CD4-positive, alpha-beta T cell (primary cell): Measurements from ENCODE around the gene IL36A. TPM values are rescaled to one million over a fixed set of nuclear protein-coding genes. Genes with fewer than 3 reads are reported as not detected.

Experiments used
- ATAC-seq: fragments of 200-7000 bp; cut with Tn5 transposase; one replicate; pipeline ENCODE4 v1.10.0; 2022; ENCODE audit warnings: mild to moderate bottlenecking; ENCODE audit not compliant: poor library complexity
- CTCF ChIA-PET: fragments of 350-600 bp; sonication (Branson Sonifier 250); formaldehyde crosslinking; loops from one replicate; lab custom pipeline; 2021; ENCODE audit warnings: antibody characterized with exemption, inconsistent platforms; lab: Charles Lee
- POLR2A ChIA-PET: fragments of 350-600 bp; sonication (Branson Sonifier 250); formaldehyde crosslinking; loops from one replicate; lab custom pipeline; 2021; ENCODE audit warnings: antibody characterized with exemption, inconsistent platforms; lab: Charles Lee
- DNase-seq, 14 experiments: peaks; one replicate each; pipeline ENCODE4 v3.0.0-alpha.2; 2013 to 2020; ENCODE audit warnings: mixed read lengths in 2 of 14
- H3K27ac ChIP-seq, 2 donors: one replicate each; pipeline versions ENCODE4 v1.5.1 to v1.7.0; 2013; ENCODE audit warnings: low read length in 2 of 2, low read depth in 1 of 2, mild to moderate bottlenecking in 1 of 2
- H3K27me3 ChIP-seq, 2 experiments: 1 replicate in 1 of 2; 2 replicates in 1 of 2; pipeline versions ENCODE4 v1.6.1 to v1.7.0; 2013; ENCODE audit warnings: low read length in 2 of 2, control low read depth in 1 of 2, mild to moderate bottlenecking in 1 of 2, moderate library complexity in 1 of 2; ENCODE audit not compliant: insufficient read depth in 2 of 2, control insufficient read depth in 1 of 2
- H3K36me3 ChIP-seq: one replicate; pipeline ENCODE4 v1.6.1; 2013; ENCODE audit warnings: low read length, control low read depth; ENCODE audit not compliant: insufficient read depth
- H3K4me1 ChIP-seq: one replicate; pipeline ENCODE4 v1.6.1; 2013; ENCODE audit warnings: low read length, control low read depth; ENCODE audit not compliant: insufficient read depth
- H3K4me3 ChIP-seq: one replicate; pipeline ENCODE4 v1.5.1; 2013; ENCODE audit warnings: mild to moderate bottlenecking, low read length, moderate library complexity
- H3K9me3 ChIP-seq, 2 experiments: 1 replicate in 1 of 2; 2 replicates in 1 of 2; pipeline versions ENCODE4 v1.6.1 to v1.7.0; 2013; ENCODE audit warnings: low read length in 2 of 2, mild to moderate bottlenecking in 2 of 2, control low read depth in 1 of 2, moderate library complexity in 1 of 2; ENCODE audit not compliant: control insufficient read depth in 1 of 2, insufficient read depth in 1 of 2
- H3K27ac Mint-ChIP-seq: one replicate; pipeline ENCODE4 v1.8.0; 2020; ENCODE audit warnings: mixed read lengths
- H3K27me3 Mint-ChIP-seq: one replicate; pipeline ENCODE4 v1.8.0; 2021; ENCODE audit warnings: mixed read lengths
- H3K36me3 Mint-ChIP-seq: one replicate; pipeline ENCODE4 v1.8.0; 2021; ENCODE audit warnings: low read depth, mixed read lengths
- H3K4me1 Mint-ChIP-seq: one replicate; pipeline ENCODE4 v1.8.0; 2021; ENCODE audit warnings: low read depth, mixed read lengths
- H3K4me3 Mint-ChIP-seq: one replicate; pipeline ENCODE4 v1.8.0; 2020; ENCODE audit warnings: mild to moderate bottlenecking, mixed read lengths
- H3K9me3 Mint-ChIP-seq: one replicate; pipeline ENCODE4 v1.8.0; 2020; ENCODE audit warnings: mixed read lengths
- intact Hi-C, 2 experiments: fragments of 100-400 bp; cut with DNase I in 1 of 2; cut with micrococcal nuclease in 1 of 2; formaldehyde crosslinking; loops; one replicate each; pipeline versions ENCODE4 v1.15.1 to v1.9.0; 2023 to 2025; cut with DNase I, micrococcal nuclease
- total RNA-seq, 174 experiments: library from RNA in 2 of 174; stranded (reverse) in 2 of 174; gene quantifications; one replicate each; pipeline ENCODE4 v1.2.3 and lab custom pipeline; 2021 to 2026
- TF ChIP-seq, protein P1 (sequence below): fragments of 200-600 bp; IDR thresholded peaks from one replicate; pipeline ENCODE4 v1.8.0; 2022; ENCODE audit warnings: antibody characterized with exemption, mild to moderate bottlenecking

IL36A gene
- total RNA-seq, 2 experiments from 2014 or later: 0.47 TPM; not detected in 1

DNA sequence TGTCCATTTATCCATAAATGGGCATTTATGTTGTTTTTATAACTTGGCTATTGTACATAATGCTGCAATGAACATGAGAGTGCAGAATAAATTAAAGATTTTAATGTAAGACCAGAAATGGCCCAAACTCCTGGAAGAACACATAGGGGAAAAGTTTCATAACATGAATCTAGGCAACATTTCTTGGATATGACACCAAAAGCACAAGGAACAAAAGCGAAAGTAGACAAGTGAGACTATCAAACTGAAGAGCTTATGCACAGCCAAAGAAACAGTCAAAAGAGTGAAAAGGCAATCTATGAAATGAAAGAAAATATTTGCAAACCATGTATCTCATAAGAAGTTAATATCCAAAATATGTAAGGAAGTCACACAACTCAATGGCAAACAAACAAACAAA, 5.8 kb downstream of the IL36A start:
- ATAC-seq: no peak
- CTCF ChIA-PET: no interaction called here

DNA sequence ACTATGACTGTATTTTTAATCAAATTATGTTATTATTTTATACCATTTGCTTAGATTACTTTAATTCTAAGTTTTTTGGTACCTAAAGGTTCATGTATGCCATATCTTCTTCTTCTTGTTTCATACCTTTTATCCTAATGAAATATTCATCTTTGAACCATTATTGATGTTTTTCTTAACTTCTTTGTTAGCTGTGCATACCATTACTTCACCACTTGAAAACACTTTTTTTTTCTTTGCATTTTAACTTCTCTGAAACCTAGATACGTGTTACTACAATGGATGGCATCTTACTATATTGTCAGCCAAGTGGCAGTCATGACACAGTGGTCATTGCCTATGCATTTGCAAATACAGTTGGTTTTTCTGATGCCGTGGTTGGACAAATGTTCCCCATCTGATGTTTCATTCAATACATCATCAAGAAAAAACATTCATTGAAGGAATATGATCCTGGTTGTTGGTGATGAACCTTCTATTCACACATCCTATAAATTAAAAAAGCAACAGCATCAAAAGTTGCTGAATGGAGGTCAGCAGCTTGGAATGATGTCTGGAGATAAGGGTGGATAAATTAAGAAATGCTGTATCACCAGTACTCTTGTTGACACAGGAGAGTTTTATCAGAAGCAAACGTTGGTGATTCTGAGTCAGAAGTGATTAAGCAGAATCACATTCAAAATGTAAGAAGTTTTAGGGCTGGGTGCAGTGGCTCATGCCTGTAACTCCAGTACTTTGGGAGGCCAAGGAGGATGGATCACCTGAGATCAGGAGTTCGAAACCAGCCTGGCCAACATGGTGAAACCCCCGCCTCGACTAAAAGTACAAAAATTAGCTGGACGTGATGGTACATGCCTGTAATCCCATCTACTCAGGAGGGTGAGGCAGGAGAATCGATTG, 7.4 kb downstream of the IL36A start:
- Mint-ChIP-seq H3K4me1 (peaks cover 23% of the 10 kb centered on the region), H3K36me3 (no peaks in the 10 kb centered on the region), H3K9me3 (no peaks in the 10 kb centered on the region), H3K4me3 (no peak overlapping the region), H3K27me3 (peaks cover 7% of the 10 kb centered on the region), H3K27ac (no peak overlapping the region)
- H3K27me3 ChIP-seq: no peaks in the 10 kb centered on the region
- DNase-seq (no peak), ATAC-seq (no peak)
- H3K9me3 ChIP-seq: peaks cover 0 to 3% of the 10 kb centered on the region in 2 experiments
- CTCF ChIA-PET: no interaction called here
- no peak overlapping the region for H3K4me3 ChIP-seq
- TF ChIP-seq, protein P1, sequence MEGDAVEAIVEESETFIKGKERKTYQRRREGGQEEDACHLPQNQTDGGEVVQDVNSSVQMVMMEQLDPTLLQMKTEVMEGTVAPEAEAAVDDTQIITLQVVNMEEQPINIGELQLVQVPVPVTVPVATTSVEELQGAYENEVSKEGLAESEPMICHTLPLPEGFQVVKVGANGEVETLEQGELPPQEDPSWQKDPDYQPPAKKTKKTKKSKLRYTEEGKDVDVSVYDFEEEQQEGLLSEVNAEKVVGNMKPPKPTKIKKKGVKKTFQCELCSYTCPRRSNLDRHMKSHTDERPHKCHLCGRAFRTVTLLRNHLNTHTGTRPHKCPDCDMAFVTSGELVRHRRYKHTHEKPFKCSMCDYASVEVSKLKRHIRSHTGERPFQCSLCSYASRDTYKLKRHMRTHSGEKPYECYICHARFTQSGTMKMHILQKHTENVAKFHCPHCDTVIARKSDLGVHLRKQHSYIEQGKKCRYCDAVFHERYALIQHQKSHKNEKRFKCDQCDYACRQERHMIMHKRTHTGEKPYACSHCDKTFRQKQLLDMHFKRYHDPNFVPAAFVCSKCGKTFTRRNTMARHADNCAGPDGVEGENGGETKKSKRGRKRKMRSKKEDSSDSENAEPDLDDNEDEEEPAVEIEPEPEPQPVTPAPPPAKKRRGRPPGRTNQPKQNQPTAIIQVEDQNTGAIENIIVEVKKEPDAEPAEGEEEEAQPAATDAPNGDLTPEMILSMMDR: no peak
- no peaks in the 10 kb centered on the region for H3K36me3 ChIP-seq
- intact Hi-C loops: no loop called here
- POLR2A ChIA-PET: no interaction called here
- H3K4me1 ChIP-seq: peaks cover 7% of the 10 kb centered on the region
- H3K27ac ChIP-seq: no peak overlapping the region

More for the DNA sequence above, 5.8 kb downstream of the IL36A start:
- peaks cover 7% of the 10 kb centered on the region for H3K4me1 ChIP-seq
- intact Hi-C loops: no loop called here
- no peaks in the 10 kb centered on the region for H3K36me3 ChIP-seq
- POLR2A ChIA-PET: no interaction called here
- H3K9me3 Mint-ChIP-seq: no peaks in the 10 kb centered on the region
- H3K36me3 Mint-ChIP-seq: no peaks in the 10 kb centered on the region
- peaks cover 0 to 3% of the 10 kb centered on the region in 2 experiments for H3K9me3 ChIP-seq
- peaks cover 22% of the 10 kb centered on the region for H3K4me1 Mint-ChIP-seq
- no peak overlapping the region for H3K4me3 Mint-ChIP-seq
- H3K4me3 ChIP-seq: no peak overlapping the region
- no peaks in the 10 kb centered on the region for H3K27me3 Mint-ChIP-seq
- no peak for DNase-seq
- no peak overlapping the region for H3K27ac ChIP-seq
- H3K27me3 ChIP-seq: no peaks in the 10 kb centered on the region
- TF ChIP-seq, protein P1: no peak
- no peak overlapping the region for H3K27ac Mint-ChIP-seq

DNA sequence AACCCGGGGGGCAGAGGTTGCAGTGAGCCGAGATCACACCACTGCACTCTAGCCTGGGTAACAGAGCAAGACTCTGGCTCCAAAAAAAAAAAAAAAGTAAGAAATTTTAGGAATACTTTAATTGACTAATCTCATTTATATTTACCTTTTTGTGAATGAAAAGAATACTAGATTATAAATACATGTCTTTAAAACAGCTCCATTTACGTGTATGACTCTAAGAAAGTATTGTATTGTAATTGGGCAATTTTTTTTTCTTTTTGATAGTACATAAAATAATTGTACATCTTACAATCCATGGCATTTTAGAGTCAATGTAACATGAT, 8.0 kb downstream of the IL36A start:
- no peaks in the 10 kb centered on the region for H3K36me3 ChIP-seq
- H3K36me3 Mint-ChIP-seq: no peaks in the 10 kb centered on the region
- TF ChIP-seq, protein P1: no peak
- intact Hi-C loops: no loop called here
- no peak overlapping the region for H3K27ac Mint-ChIP-seq
- peaks cover 19% of the 10 kb centered on the region for H3K4me1 Mint-ChIP-seq
- H3K9me3 ChIP-seq: peaks cover 0 to under 1% of the 10 kb centered on the region in 2 experiments
- ChIA-PET CTCF (no interaction called here), POLR2A (no interaction called here)
- no peaks in the 10 kb centered on the region for H3K27me3 ChIP-seq
- ATAC-seq (no peak), DNase-seq (no peak)
- no peak overlapping the region for H3K27ac ChIP-seq
- H3K4me3 ChIP-seq: no peak overlapping the region
- no peak overlapping the region for H3K4me3 Mint-ChIP-seq
- H3K9me3 Mint-ChIP-seq: no peaks in the 10 kb centered on the region
- peaks cover 7% of the 10 kb centered on the region for H3K27me3 Mint-ChIP-seq
- peaks cover 7% of the 10 kb centered on the region for H3K4me1 ChIP-seq
